Kidney (tissue), 14 donors: Measurements from ENCODE around the gene KRT36. TPM values are rescaled to one million over a fixed set of nuclear protein-coding genes. Genes with fewer than 3 reads are reported as not detected.

Source experiments
- DNase-seq, 5 donors: peaks; one replicate each; pipeline ENCODE4 v3.0.0-alpha.2; 2013 to 2020
- FAIRE-seq: peaks from 2 replicates; lab custom pipeline; 2012; peaks lifted over from hg19 to GRCh38; lab: Jason Lieb, UNC
- H3K27ac ChIP-seq, 2 donors: one replicate each; pipeline ENCODE4 v1.7.0; 2013; ENCODE audit warnings: low read depth in 2 of 2, low read length in 2 of 2, inconsistent platforms in 1 of 2
- H3K27me3 ChIP-seq: one replicate; pipeline ENCODE4 v1.7.1; 2013; ENCODE audit warnings: low read length, inconsistent platforms; ENCODE audit not compliant: control insufficient read depth, insufficient read depth
- H3K36me3 ChIP-seq, 3 donors: one replicate each; pipeline versions ENCODE4 v1.7.0 to v1.7.1; 2013; ENCODE audit warnings: low read length in 3 of 3, control low read depth in 1 of 3, inconsistent platforms in 1 of 3; ENCODE audit not compliant: insufficient read depth in 3 of 3, control insufficient read depth in 2 of 3
- H3K4me1 ChIP-seq, 3 donors: one replicate each; pipeline versions ENCODE4 v1.7.0 to v1.7.1; 2013; ENCODE audit warnings: low read length in 3 of 3, inconsistent platforms in 1 of 3, low read depth in 1 of 3; ENCODE audit not compliant: control insufficient read depth in 2 of 3, insufficient read depth in 2 of 3
- H3K4me3 ChIP-seq, 3 donors: one replicate each; pipeline versions ENCODE4 v1.7.0 to v1.8.1; 2013; ENCODE audit warnings: low read length in 3 of 3, control low read depth in 1 of 3, inconsistent platforms in 1 of 3
- H3K9ac ChIP-seq, 3 donors: one replicate each; pipeline versions ENCODE4 v1.7.0 to v1.7.1; 2013; ENCODE audit warnings: low read length in 3 of 3, control low read depth in 1 of 3, inconsistent platforms in 1 of 3
- H3K9me3 ChIP-seq, 3 donors: one replicate each; pipeline versions ENCODE4 v1.7.0 to v1.7.1; 2013; ENCODE audit warnings: low read length in 3 of 3, control low read depth in 1 of 3, inconsistent platforms in 1 of 3; ENCODE audit not compliant: control insufficient read depth in 2 of 3, insufficient read depth in 1 of 3
- intact Hi-C: fragments of 100-400 bp; cut with DNase I; formaldehyde crosslinking; loops from one replicate; pipeline ENCODE4 v1.11.1; 2022
- polyA plus RNA-seq: library from polyadenylated mRNA; stranded (reverse); fragments of 350-450 nt; fragmentation: Illumina TruSeq; extraction: RNeasy Lipid Tissue Mini Kit (QIAGEN cat#74804); gene quantifications from one replicate; pipeline ENCODE4 v1.2.3, GENCODE V29; 2014; ENCODE audit warnings: low read depth, low replicate concordance; ENCODE audit not compliant: insufficient read depth
- total RNA-seq: library from RNA; stranded (reverse); fragmentation: NEBNext Ultra II Directional; extraction: Animal tissue kit (Norgen Biotek cat#: 25700); gene quantifications from one replicate; pipeline ENCODE4 v1.2.1, GENCODE V29; 2021
- TF ChIP-seq, protein P1 (sequence below): IDR thresholded peaks from 3 replicates; pipeline ENCODE4 v1.5.1; 2012; ENCODE audit warnings: mild to moderate bottlenecking, moderate library complexity, borderline replicate concordance; ENCODE audit not compliant: insufficient read depth; ENCODE audit errors: extremely low read depth
- donor health status: control.
- donor health status: control.
- donor health status: control.
- donor health status: control.
- donor health status: control.
- donor health status: DM: yes; HTN: yes; CAD: no.
- donor health status: Normal renal cell carcinoma (clear cell type).

KRT36 gene
- total and polyA plus RNA-seq, 2 donors from 2014 or later: not detected

DNA sequence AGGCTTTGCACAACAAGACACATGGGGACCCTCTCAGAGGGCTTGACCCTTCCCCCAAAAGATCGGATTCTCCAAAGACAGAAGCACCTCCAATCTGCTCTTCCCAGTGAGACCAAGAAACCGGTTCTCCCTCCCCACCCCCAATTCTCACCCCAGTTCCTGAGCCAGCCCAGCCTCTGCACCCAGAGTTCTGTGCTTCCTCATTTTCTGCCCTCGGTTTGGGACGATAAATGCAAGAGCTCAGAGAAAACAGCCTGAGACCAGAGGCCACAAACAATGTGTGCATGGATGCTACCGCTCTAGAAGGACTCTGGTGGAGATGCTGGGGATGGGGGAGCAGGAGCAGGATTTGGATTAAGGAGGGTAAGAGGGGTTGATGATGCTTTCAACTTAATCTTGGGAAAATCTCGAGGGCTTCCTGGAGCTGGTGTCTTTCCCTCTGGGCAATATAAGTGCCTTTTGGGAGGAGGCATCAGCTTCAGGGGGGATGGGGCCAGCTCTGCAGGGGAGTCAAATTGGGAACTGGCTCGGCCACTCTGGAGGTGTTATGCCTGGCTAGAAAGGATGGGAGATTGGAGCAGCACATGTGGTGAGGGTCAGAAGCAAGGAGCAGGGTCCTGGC is 22.9 kb upstream of the KRT36 start:
- no peak for FAIRE-seq
- Histone ChIP-seq H3K4me3 (no peak overlapping the region), H3K27ac (no peak overlapping the region), H3K4me1 (no peaks in the 10 kb centered on the region), H3K27me3 (no peaks in the 10 kb centered on the region), H3K9ac (no peak overlapping the region), H3K36me3 (no peaks in the 10 kb centered on the region), H3K9me3 (no peaks in the 10 kb centered on the region)
- no peak for DNase-seq
- TF ChIP-seq, protein P1, sequence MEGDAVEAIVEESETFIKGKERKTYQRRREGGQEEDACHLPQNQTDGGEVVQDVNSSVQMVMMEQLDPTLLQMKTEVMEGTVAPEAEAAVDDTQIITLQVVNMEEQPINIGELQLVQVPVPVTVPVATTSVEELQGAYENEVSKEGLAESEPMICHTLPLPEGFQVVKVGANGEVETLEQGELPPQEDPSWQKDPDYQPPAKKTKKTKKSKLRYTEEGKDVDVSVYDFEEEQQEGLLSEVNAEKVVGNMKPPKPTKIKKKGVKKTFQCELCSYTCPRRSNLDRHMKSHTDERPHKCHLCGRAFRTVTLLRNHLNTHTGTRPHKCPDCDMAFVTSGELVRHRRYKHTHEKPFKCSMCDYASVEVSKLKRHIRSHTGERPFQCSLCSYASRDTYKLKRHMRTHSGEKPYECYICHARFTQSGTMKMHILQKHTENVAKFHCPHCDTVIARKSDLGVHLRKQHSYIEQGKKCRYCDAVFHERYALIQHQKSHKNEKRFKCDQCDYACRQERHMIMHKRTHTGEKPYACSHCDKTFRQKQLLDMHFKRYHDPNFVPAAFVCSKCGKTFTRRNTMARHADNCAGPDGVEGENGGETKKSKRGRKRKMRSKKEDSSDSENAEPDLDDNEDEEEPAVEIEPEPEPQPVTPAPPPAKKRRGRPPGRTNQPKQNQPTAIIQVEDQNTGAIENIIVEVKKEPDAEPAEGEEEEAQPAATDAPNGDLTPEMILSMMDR: no peak
- intact Hi-C loops: no loop called here

DNA sequence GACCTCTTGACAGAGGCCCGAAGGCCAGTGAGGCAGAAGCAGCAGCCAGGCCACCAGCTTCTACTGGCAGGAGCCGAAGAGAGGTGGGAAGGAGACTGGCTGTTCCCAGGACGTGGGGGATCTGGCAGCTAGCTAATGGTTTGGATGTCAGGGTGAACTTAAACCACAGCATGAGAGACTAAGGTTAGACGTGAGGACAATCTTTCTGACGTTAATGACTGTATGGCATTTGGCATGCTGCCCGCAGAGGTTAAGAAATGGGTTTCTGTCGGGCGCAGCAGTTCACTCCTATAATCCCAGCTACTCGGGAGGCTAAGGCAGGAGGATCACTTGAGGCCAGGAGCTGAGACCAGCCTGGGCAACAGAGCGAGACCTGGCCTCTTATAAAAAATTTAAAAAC is 22.0 kb upstream of the KRT36 start:
- DNase-seq (no peak), FAIRE-seq (no peak)
- intact Hi-C loops: no loop called here
- H3K4me1 ChIP-seq: no peaks in the 10 kb centered on the region
- TF ChIP-seq, protein P1: no peak
- no peak overlapping the region for H3K9ac ChIP-seq
- no peaks in the 10 kb centered on the region for H3K9me3 ChIP-seq
- no peaks in the 10 kb centered on the region for H3K36me3 ChIP-seq
- no peak overlapping the region for H3K4me3 ChIP-seq
- H3K27me3 ChIP-seq: no peaks in the 10 kb centered on the region
- no peak overlapping the region for H3K27ac ChIP-seq

DNA sequence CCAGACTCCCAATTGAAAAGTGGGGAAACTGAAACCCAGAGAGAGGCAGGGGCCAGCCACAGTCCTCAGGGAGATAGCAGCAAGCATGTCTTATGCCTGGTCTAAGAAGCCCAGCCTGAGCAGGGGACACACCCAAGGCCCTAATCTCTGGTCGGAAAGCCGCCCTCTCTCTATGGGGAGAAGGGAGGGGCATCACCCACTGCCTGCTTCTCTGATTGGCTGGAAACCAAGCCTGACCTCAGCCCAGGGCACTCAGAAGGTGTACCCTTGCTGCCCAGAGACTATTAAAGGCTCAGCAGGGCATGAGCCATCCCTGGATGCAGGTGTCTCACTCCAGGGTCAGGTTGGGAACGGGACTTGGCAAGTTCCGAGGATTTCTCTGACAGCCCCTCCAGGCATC is 21.4 kb upstream of the KRT36 start:
- H3K27me3 ChIP-seq: no peaks in the 10 kb centered on the region
- H3K9ac ChIP-seq: no peak overlapping the region
- DNase-seq (no peak), FAIRE-seq (no peak)
- no peaks in the 10 kb centered on the region for H3K36me3 ChIP-seq
- no peak overlapping the region for H3K4me3 ChIP-seq
- H3K27ac ChIP-seq: no peak overlapping the region
- intact Hi-C loops: no loop called here
- H3K4me1 ChIP-seq: peaks cover 0 to 4% (median 0%) of the 10 kb centered on the region in 3 donors
- H3K9me3 ChIP-seq: no peaks in the 10 kb centered on the region
- TF ChIP-seq, protein P1: no peak
